Measurements from ENCODE around the gene POP5.
A peak's percentile ranks its signal among the peaks of the same experiment; 100 is the strongest.
"Not testable (repeated sequence)": the region's sequence is repeated elsewhere in the genome, so short reads cannot be mapped to it uniquely, and the experiment has no call there.

POP5 gene

GRCh38 chr12:120536064-120536791 lies 45.0 kb downstream of the POP5 start:
- DNase-seq: no peak

- peak; percentile 37 for DNase-seq
Observed at GRCh38 chr12:120534703-120535655, 46.2 kb downstream of the POP5 start.

GRCh38 chr12:120534203-120534702 lies 46.9 kb downstream of the POP5 start, which contains the start of gene RNF10:
Gene RNF10, plus strand, starts transcription at chr12:120534356. Its CDS starts 456 bp downstream, at chr12:120534812.
- peak; percentile 86 for DNase-seq

GRCh38 chr12:120532701-120533238 lies 48.4 kb downstream of the POP5 start:
- DNase-seq: no peak

GRCh38 chr12:120530418-120530761 lies 50.8 kb downstream of the POP5 start:
- not testable (repeated sequence) for DNase-seq

GRCh38 chr12:120529641-120530417 lies 51.4 kb downstream of the POP5 start:
- DNase-seq: peak; percentile 70

- peak; percentile 72 for DNase-seq
Observed at GRCh38 chr12:120528861-120529525, 52.2 kb downstream of the POP5 start, which contains the start of gene COQ5. Gene COQ5, minus strand, starts transcription at chr12:120529158. Its CDS starts 17 bp downstream, at chr12:120529141.

Measured in NCI-H1092 treated with DMSO at 0.1 percent for 48 hours (cell line).